H1 (cell line): ENCODE data around the gene SLAMF1.

Experiments
- CREB1 ChIP-seq: IDR thresholded peaks from 2 replicates; pipeline ENCODE4 v1.6.1; 2012; ENCODE audit warnings: inconsistent platforms
- POLR2A ChIP-seq, 2 experiments: IDR thresholded peaks; 1 replicate in 1 of 2; 2 replicates in 1 of 2; pipeline ENCODE4 v1.6.1; 2011; ENCODE audit warnings: low read depth in 2 of 2, low read length in 2 of 2, mild to moderate bottlenecking in 2 of 2; ENCODE audit errors: control extremely low read depth in 1 of 2
- RAD21 ChIP-seq, 2 experiments: IDR thresholded peaks in 1 of 2; conservative IDR thresholded peaks in 1 of 2; 2 replicates each; pipeline ENCODE4 v1.6.1; 2011; ENCODE audit warnings: low read depth in 2 of 2, low read length in 2 of 2, improper control_type of control experiment in 1 of 2, inconsistent platforms in 1 of 2, mild to moderate bottlenecking in 1 of 2, moderate library complexity in 1 of 2
- TF ChIP-seq, protein P1 (sequence below), 3 experiments: IDR thresholded peaks; 1 replicate in 2 of 3; 2 replicates in 1 of 3; pipeline versions ENCODE4 v1.5.1 to v1.6.1; 2011; ENCODE audit warnings: low read length in 3 of 3, mild to moderate bottlenecking in 3 of 3, inconsistent platforms in 2 of 3, low read depth in 1 of 3, moderate library complexity in 1 of 3; ENCODE audit not compliant: insufficient read depth in 1 of 3; ENCODE audit errors: control extremely low read depth in 1 of 3

DNA sequence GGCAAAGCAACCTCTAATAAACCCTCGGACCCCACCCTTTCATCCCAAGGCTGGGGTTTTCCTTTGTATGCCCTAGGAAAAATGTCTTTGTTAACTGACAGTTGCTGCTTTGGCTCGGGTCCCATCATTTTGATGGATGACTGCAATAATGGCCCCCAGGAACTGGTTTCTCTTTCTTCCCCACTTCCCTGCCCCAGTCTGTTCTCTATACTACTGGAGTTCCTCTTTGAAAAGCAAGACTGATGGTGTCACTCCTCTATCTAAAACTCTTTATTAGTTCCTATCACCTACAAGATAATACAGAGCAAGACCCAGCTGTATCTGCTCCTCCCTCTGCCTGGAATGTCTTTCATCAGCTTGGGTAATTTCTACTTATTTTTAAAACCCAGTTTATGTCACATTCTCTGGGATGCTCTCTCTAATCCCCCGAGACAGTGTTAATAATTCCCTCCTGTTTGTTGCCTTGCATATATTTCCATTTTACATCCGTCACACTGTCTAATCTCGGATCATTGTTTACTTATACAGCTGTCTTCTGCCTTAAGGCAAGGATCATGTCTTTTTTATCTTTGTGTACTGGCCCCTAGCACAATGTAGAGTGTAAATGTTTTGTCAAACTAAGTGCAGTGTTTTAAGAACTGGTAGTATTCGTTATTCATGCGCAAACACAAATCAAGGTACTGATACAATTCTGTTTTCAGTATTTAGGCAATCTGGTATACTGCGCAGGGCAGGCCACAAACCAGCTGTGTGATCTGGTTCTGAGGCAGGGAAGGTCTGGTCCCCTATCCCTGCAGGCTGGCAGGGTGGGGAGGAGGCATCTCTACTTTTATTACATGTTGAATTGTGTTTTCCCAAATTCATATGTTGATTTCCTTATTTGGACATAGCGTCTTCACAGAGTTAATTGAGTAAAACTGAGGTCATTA lies 16.1 kb downstream of the SLAMF1 start:
- TF ChIP-seq, protein P1, sequence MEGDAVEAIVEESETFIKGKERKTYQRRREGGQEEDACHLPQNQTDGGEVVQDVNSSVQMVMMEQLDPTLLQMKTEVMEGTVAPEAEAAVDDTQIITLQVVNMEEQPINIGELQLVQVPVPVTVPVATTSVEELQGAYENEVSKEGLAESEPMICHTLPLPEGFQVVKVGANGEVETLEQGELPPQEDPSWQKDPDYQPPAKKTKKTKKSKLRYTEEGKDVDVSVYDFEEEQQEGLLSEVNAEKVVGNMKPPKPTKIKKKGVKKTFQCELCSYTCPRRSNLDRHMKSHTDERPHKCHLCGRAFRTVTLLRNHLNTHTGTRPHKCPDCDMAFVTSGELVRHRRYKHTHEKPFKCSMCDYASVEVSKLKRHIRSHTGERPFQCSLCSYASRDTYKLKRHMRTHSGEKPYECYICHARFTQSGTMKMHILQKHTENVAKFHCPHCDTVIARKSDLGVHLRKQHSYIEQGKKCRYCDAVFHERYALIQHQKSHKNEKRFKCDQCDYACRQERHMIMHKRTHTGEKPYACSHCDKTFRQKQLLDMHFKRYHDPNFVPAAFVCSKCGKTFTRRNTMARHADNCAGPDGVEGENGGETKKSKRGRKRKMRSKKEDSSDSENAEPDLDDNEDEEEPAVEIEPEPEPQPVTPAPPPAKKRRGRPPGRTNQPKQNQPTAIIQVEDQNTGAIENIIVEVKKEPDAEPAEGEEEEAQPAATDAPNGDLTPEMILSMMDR (IDR thresholded peaks at IDR 0.05; ENCODE audit: control extremely low read depth in 1 of 3, insufficient read depth in 1 of 3, low read depth in 1 of 3, low read length in 3 of 3), result no peak
- TF ChIP-seq RAD21 (IDR thresholded peaks at IDR 0.05 in 1 of 2, conservative IDR thresholded peaks at IDR 0.05 in 1 of 2; ENCODE audit: low read depth in 2 of 2, low read length in 2 of 2) (no peak), CREB1 (no peak), POLR2A (IDR thresholded peaks at IDR 0.05; ENCODE audit: control extremely low read depth in 1 of 2, low read depth in 2 of 2, low read length in 2 of 2) (no peak)
